KMS-11 (cell line): ENCODE results near the gene BCAP31.
"Not testable (repeated sequence)": the region's sequence is repeated elsewhere in the genome, so short reads cannot be mapped to it uniquely, and the experiment has no call there.

Source experiments
- H2AFZ ChIP-seq: fragments of 200-600 bp; sonication (generic); 2 replicates; pipeline ENCODE4 v1.6.1; 2016; ENCODE audit warnings: antibody characterized with exemption, mixed run types, low read depth
- H3K27ac ChIP-seq: fragments of 200-600 bp; sonication (generic); 2 replicates; pipeline ENCODE4 v1.6.1; 2016; ENCODE audit warnings: mild to moderate bottlenecking, mixed run types
- H3K27me3 ChIP-seq: fragments of 200-600 bp; sonication (generic); 2 replicates; pipeline ENCODE4 v1.6.1; 2017; ENCODE audit warnings: mild to moderate bottlenecking, low read depth, mixed run types, moderate library complexity; ENCODE audit not compliant: insufficient read depth
- H3K36me3 ChIP-seq: fragments of 200-600 bp; sonication (generic); 2 replicates; pipeline ENCODE4 v1.6.1; 2017; ENCODE audit warnings: mild to moderate bottlenecking, mixed run types; ENCODE audit not compliant: insufficient read depth
- H3K4me1 ChIP-seq: fragments of 200-600 bp; sonication (generic); 2 replicates; pipeline ENCODE4 v1.6.1; 2016; ENCODE audit warnings: mild to moderate bottlenecking, low read depth, mixed run types; ENCODE audit not compliant: poor library complexity, severe bottlenecking
- H3K4me2 ChIP-seq: fragments of 200-600 bp; sonication (generic); 2 replicates; pipeline ENCODE4 v1.7.0; 2016; ENCODE audit warnings: mild to moderate bottlenecking, mixed run types
- H3K4me3 ChIP-seq: fragments of 200-600 bp; sonication (generic); IDR thresholded peaks from 2 replicates; pipeline ENCODE4 v1.6.1; 2017; ENCODE audit warnings: low read depth, low read length, mixed read lengths; ENCODE audit not compliant: insufficient read depth
- H3K79me2 ChIP-seq: fragments of 200-600 bp; sonication (generic); 2 replicates; pipeline ENCODE4 v1.6.1; 2016; ENCODE audit warnings: low read depth, mixed run types; ENCODE audit not compliant: insufficient read depth
- H3K9ac ChIP-seq: fragments of 200-600 bp; sonication (generic); 2 replicates; pipeline ENCODE4 v1.6.1; 2016; ENCODE audit warnings: mild to moderate bottlenecking, mixed run types
- H4K20me1 ChIP-seq: fragments of 200-600 bp; sonication (generic); 2 replicates; pipeline ENCODE4 v1.6.1; 2016; ENCODE audit warnings: mild to moderate bottlenecking, mixed run types; ENCODE audit not compliant: insufficient read depth
- TF ChIP-seq, protein P1 (sequence below): fragments of 200-600 bp; sonication (generic); conservative IDR thresholded peaks from 2 replicates; pipeline ENCODE4 v1.6.1; 2017; ENCODE audit warnings: low read depth, mild to moderate bottlenecking, antibody characterized with exemption, low read length, moderate library complexity, mixed read lengths

Gene BCAP31

GRCh38 chrX:153709726-153710674, 14.2 kb downstream of the BCAP31 start:
- TF ChIP-seq, protein P1, sequence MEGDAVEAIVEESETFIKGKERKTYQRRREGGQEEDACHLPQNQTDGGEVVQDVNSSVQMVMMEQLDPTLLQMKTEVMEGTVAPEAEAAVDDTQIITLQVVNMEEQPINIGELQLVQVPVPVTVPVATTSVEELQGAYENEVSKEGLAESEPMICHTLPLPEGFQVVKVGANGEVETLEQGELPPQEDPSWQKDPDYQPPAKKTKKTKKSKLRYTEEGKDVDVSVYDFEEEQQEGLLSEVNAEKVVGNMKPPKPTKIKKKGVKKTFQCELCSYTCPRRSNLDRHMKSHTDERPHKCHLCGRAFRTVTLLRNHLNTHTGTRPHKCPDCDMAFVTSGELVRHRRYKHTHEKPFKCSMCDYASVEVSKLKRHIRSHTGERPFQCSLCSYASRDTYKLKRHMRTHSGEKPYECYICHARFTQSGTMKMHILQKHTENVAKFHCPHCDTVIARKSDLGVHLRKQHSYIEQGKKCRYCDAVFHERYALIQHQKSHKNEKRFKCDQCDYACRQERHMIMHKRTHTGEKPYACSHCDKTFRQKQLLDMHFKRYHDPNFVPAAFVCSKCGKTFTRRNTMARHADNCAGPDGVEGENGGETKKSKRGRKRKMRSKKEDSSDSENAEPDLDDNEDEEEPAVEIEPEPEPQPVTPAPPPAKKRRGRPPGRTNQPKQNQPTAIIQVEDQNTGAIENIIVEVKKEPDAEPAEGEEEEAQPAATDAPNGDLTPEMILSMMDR = no peak
- Histone ChIP-seq H3K79me2 (no peaks in the 10 kb centered on the region), H3K36me3 (no peaks in the 10 kb centered on the region), H3K9ac (no peak overlapping the region), H3K4me2 (no peak overlapping the region), H3K4me1 (no peaks in the 10 kb centered on the region), H2AFZ (no peak overlapping the region), H3K4me3 (no peak overlapping the region), H3K27ac (no peak overlapping the region), H3K27me3 (no peaks in the 10 kb centered on the region), H4K20me1 (no peaks in the 10 kb centered on the region)

GRCh38 chrX:153708415-153708814, 15.8 kb downstream of the BCAP31 start:
- Histone ChIP-seq H3K79me2 (no peaks in the 10 kb centered on the region), H3K4me2 (no peak overlapping the region), H3K36me3 (no peaks in the 10 kb centered on the region), H4K20me1 (no peaks in the 10 kb centered on the region), H3K9ac (no peak overlapping the region), H3K4me1 (no peaks in the 10 kb centered on the region), H3K4me3 (no peak overlapping the region), H3K27me3 (no peaks in the 10 kb centered on the region), H2AFZ (no peak overlapping the region), H3K27ac (no peak overlapping the region)
- TF ChIP-seq, protein P1 = peak; percentile 49

GRCh38 chrX:153707406-153707805, 16.8 kb downstream of the BCAP31 start:
- Histone ChIP-seq H4K20me1 (no peaks in the 10 kb centered on the region), H3K36me3 (no peaks in the 10 kb centered on the region), H3K27ac (no peak overlapping the region), H3K79me2 (no peaks in the 10 kb centered on the region), H3K4me3 (no peak overlapping the region), H3K27me3 (no peaks in the 10 kb centered on the region), H2AFZ (no peak overlapping the region), H3K4me2 (no peak overlapping the region), H3K9ac (no peak overlapping the region), H3K4me1 (no peaks in the 10 kb centered on the region)
- TF ChIP-seq, protein P1 = no peak

DNA sequence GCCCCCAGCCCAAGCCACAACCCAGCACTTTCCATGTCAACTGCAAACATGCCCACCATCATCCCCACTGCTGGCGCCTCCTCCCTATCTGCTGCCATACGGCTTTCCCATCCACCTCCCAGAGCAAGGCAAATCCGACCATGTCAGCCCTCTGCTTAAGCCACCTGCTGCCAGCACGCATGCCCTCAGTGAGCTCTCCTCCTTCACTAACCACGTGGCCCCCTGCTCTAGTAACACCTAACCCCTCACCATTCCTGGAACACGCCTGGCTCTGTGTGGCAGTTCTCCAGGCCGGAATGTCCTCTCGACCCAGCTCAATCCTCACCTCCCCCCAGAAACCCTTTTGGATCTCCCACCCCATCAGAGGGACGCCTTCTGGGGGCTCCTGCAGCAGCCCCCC, 17.4 kb downstream of the BCAP31 start:
- Histone ChIP-seq H3K79me2 (no peaks in the 10 kb centered on the region), H3K4me1 (no peaks in the 10 kb centered on the region), H2AFZ (no peak overlapping the region), H3K4me3 (no peak overlapping the region), H3K4me2 (no peak overlapping the region), H3K27me3 (no peaks in the 10 kb centered on the region), H3K27ac (no peak overlapping the region), H3K9ac (no peak overlapping the region), H4K20me1 (no peaks in the 10 kb centered on the region), H3K36me3 (no peaks in the 10 kb centered on the region)
- TF ChIP-seq, protein P1 = no peak

GRCh38 chrX:153705403-153706060, 18.7 kb downstream of the BCAP31 start:
- not testable (repeated sequence) for H3K36me3 ChIP-seq

DNA sequence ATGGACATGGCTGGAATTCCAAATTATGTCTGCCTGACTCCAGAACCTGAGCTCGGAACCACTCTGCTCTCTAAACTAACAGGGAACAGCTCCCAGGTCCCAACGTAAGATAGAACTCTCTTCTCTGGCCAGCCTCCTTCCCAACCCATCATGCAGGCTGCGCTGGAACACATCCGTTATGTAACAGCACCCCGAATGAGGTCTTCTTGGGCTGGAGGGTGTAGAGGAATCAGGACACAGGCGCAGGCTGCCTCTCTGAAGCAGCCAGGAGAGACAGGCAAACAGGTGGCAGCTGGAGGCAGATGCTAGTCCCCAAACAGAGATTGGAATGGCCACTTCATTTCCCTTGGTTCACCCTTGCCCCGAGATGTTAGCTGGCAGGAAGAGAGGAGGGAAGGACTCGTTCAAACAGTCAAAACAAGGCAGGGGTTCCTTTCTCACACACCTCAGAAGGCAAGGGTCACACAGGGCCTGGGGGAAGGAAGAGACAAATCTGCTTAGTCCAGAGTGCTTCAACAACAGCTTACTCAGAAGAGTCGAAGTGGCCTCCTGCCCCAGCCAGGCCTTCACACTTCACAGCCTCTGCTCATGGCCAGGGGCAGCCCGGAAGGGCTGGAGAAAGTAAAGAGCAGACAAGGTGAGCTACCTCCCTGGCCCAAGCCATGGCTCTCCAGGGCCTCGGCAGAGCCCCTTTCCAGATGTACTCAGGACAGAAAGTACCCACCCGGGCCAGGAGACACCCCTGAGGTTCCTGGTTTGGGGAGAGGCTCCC, 19.4 kb downstream of the BCAP31 start:
- H3K4me3 ChIP-seq, H3K36me3 ChIP-seq, H3K9ac ChIP-seq, H3K79me2 ChIP-seq, H3K27me3 ChIP-seq, H2AFZ ChIP-seq, H3K4me2 ChIP-seq, H3K27ac ChIP-seq, H4K20me1 ChIP-seq, H3K4me1 ChIP-seq: not testable (repeated sequence)

More at GRCh38 chrX:153705403-153706060, 18.7 kb downstream of the BCAP31 start:
- not testable (repeated sequence) for H2AFZ ChIP-seq, H3K4me2 ChIP-seq, H3K27ac ChIP-seq, H3K9ac ChIP-seq, H3K4me3 ChIP-seq, H4K20me1 ChIP-seq, H3K4me1 ChIP-seq, H3K79me2 ChIP-seq, H3K27me3 ChIP-seq
